ENCODE results near the gene AKNAD1. TPM values are rescaled to one million over a fixed set of nuclear protein-coding genes. Genes with fewer than 3 reads are reported as not detected.

Gene AKNAD1
- total RNA-seq, 1 experiment from 2014 or later, result 0.07 TPM

- Histone ChIP-seq H3F3A (ENCODE audit: low read length, unreplicated experiment) (no peaks in the 10 kb centered on the region), H4K20me1 (ENCODE audit: low read length) (no peaks in the 10 kb centered on the region), H3K27me3 (ENCODE audit: low read length) (no peaks in the 10 kb centered on the region), H3K4me3 (ENCODE audit: low read length) (no peak overlapping the region), H3K36me3 (ENCODE audit: low read depth, low read length) (no peaks in the 10 kb centered on the region), H3K4me2 (ENCODE audit: low read length) (no peak overlapping the region), H3K9me2 (replicated peaks; ENCODE audit: low read length) (no peaks in the 10 kb centered on the region), H3K79me2 (ENCODE audit: low read length) (no peaks in the 10 kb centered on the region), H3K27ac (ENCODE audit: low read length) (no peak overlapping the region), H2AFZ (ENCODE audit: low read length) (no peak overlapping the region), H3K9ac (ENCODE audit: low read length) (no peak overlapping the region), H3K4me1 (ENCODE audit: insufficient read depth, low read length) (no peaks in the 10 kb centered on the region), H3K9me3 (ENCODE audit: low read length) (no peaks in the 10 kb centered on the region)
- POLR2A ChIA-PET (ENCODE audit: unreplicated experiment), result no interaction called here
- ATAC-seq, result no peak
- CTCF ChIA-PET, result no interaction called here
- intact Hi-C loops (cut with micrococcal nuclease), result no loop called here
- TF ChIP-seq CTCF (conservative IDR thresholded peaks at IDR 0.05; ENCODE audit: low read depth, low read length) (no peak), EZH2phosphoT487 (IDR thresholded peaks at IDR 0.05; ENCODE audit: borderline replicate concordance, low read length) (no peak), EZH2 (IDR thresholded peaks at IDR 0.05; ENCODE audit: low read length, unreplicated experiment) (no peak)
- no peak for DNase-seq
- BruUV-seq (replicated peaks), result no TSS peak
These were observed 6.0 kb downstream of the AKNAD1 start for GRCh38 chr1:108850929-108851328.

DNA sequence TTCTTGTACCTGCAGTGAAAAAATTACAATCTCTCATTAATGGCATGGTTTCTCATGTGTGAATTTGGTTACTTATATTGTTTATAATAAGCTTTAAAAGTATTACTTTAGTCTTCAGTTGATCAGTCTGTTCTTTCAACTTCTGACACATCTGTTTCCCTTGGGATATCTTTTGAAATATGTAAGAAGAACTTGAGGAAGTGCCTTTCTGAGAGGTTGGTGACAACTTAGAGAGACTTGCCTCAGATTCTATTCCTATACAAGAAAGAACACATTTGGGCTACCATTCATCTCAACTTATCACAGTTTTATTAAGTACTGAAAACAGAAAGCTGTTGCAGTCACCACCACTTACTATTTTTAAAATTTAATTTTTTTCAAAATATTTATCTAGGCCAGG is 8.1 kb downstream of the AKNAD1 start:
- H3K27me3 ChIP-seq (ENCODE audit: low read length), result no peaks in the 10 kb centered on the region
- H3K27ac ChIP-seq (ENCODE audit: low read length), result no peak overlapping the region
- ATAC-seq (no peak), DNase-seq (no peak)
- H3K36me3 ChIP-seq (ENCODE audit: low read depth, low read length), result no peaks in the 10 kb centered on the region
- BruUV-seq (replicated peaks), result no TSS peak
- no peak overlapping the region for H3K4me2 ChIP-seq (ENCODE audit: low read length)
- H3K9ac ChIP-seq (ENCODE audit: low read length), result no peak overlapping the region
- H3F3A ChIP-seq (ENCODE audit: low read length, unreplicated experiment), result no peaks in the 10 kb centered on the region
- intact Hi-C loops (cut with micrococcal nuclease), result no loop called here
- H3K9me2 ChIP-seq (replicated peaks; ENCODE audit: low read length), result no peaks in the 10 kb centered on the region
- no peaks in the 10 kb centered on the region for H3K79me2 ChIP-seq (ENCODE audit: low read length)
- CTCF ChIA-PET, result no interaction called here
- H4K20me1 ChIP-seq (ENCODE audit: low read length), result no peaks in the 10 kb centered on the region
- no peak for TF ChIP-seq CTCF (conservative IDR thresholded peaks at IDR 0.05; ENCODE audit: low read depth, low read length)
- no peak for TF ChIP-seq EZH2 (IDR thresholded peaks at IDR 0.05; ENCODE audit: low read length, unreplicated experiment)
- TF ChIP-seq EZH2phosphoT487 (IDR thresholded peaks at IDR 0.05; ENCODE audit: borderline replicate concordance, low read length), result no peak
- H3K4me3 ChIP-seq (ENCODE audit: low read length), result no peak overlapping the region
- no peaks in the 10 kb centered on the region for H3K9me3 ChIP-seq (ENCODE audit: low read length)
- POLR2A ChIA-PET (ENCODE audit: unreplicated experiment), result no interaction called here
- no peaks in the 10 kb centered on the region for H3K4me1 ChIP-seq (ENCODE audit: insufficient read depth, low read length)
- H2AFZ ChIP-seq (ENCODE audit: low read length), result no peak overlapping the region

DNA sequence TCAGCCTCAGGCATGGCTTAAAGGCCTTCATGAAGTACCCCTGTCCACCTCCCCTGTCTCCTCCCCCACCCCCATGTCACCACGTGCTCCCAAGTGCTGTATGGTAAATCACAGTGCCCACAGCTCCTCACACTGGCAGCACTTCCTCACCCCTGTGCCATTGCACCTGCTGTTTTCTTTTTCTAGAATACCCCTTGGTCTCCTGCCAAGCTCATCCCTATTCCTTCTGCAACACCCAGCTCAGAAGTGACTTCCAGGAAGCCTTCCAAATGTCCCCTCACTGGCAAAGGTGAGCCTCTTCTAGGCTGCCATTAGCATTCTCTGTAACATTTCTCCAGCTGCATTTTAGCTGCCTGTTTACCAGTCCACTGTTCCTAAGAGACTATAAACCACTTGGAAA is 9.4 kb downstream of the AKNAD1 start:
- POLR2A ChIA-PET (ENCODE audit: unreplicated experiment), result no interaction called here

More for the DNA sequence above, 9.4 kb downstream of the AKNAD1 start:
- Histone ChIP-seq H3K9me3 (ENCODE audit: low read length) (no peaks in the 10 kb centered on the region), H3K27ac (ENCODE audit: low read length) (no peak overlapping the region), H2AFZ (ENCODE audit: low read length) (no peak overlapping the region), H3K27me3 (ENCODE audit: low read length) (no peaks in the 10 kb centered on the region), H3K4me2 (ENCODE audit: low read length) (no peak overlapping the region), H3K4me3 (ENCODE audit: low read length) (no peak overlapping the region), H3K4me1 (ENCODE audit: insufficient read depth, low read length) (no peaks in the 10 kb centered on the region), H3K9me2 (replicated peaks; ENCODE audit: low read length) (no peaks in the 10 kb centered on the region), H3K79me2 (ENCODE audit: low read length) (no peaks in the 10 kb centered on the region), H4K20me1 (ENCODE audit: low read length) (no peaks in the 10 kb centered on the region), H3F3A (ENCODE audit: low read length, unreplicated experiment) (no peaks in the 10 kb centered on the region), H3K36me3 (ENCODE audit: low read depth, low read length) (no peaks in the 10 kb centered on the region), H3K9ac (ENCODE audit: low read length) (no peak overlapping the region)
- BruUV-seq (replicated peaks), result no TSS peak
- TF ChIP-seq EZH2phosphoT487 (IDR thresholded peaks at IDR 0.05; ENCODE audit: borderline replicate concordance, low read length) (no peak), CTCF (conservative IDR thresholded peaks at IDR 0.05; ENCODE audit: low read depth, low read length) (no peak), EZH2 (IDR thresholded peaks at IDR 0.05; ENCODE audit: low read length, unreplicated experiment) (no peak)
- intact Hi-C loops (cut with micrococcal nuclease), result no loop called here
- DNase-seq (no peak), ATAC-seq (no peak)
- CTCF ChIA-PET, result no interaction called here

Measured in PC-3 (cell line).